Mucosa of descending colon (tissue), 3 donors: ENCODE data around the gene TTLL1. TPM values are rescaled to one million over a fixed set of nuclear protein-coding genes. Genes with fewer than 3 reads are reported as not detected.
A peak's percentile ranks its signal among the peaks of the same experiment; 100 is the strongest.

Experiments used
- ATAC-seq: fragments of 200-7000 bp; cut with Tn5 transposase; one replicate; pipeline ENCODE4 v1.9.1; 2020; ENCODE audit warnings: mild to moderate bottlenecking, moderate library complexity
- DNase-seq, 3 donors: peaks; one replicate each; pipeline ENCODE4 v3.0.0-alpha.2; 2020
- H3K36me3 ChIP-seq: fragments of 200-600 bp; one replicate; pipeline ENCODE4 v1.8.0; 2021; ENCODE audit warnings: low read depth, mild to moderate bottlenecking
- H3K4me1 ChIP-seq: fragments of 200-600 bp; one replicate; pipeline ENCODE4 v1.8.0; 2021; ENCODE audit warnings: low read depth, mild to moderate bottlenecking
- H3K4me3 ChIP-seq: fragments of 200-600 bp; one replicate; pipeline ENCODE4 v1.8.0; 2021; ENCODE audit warnings: mild to moderate bottlenecking
- H3K9me3 ChIP-seq: fragments of 200-600 bp; one replicate; pipeline ENCODE4 v1.8.0; 2021; ENCODE audit warnings: mild to moderate bottlenecking
- intact Hi-C, 2 donors: fragments of 100-400 bp; cut with DNase I in 1 of 2; cut with micrococcal nuclease in 1 of 2; formaldehyde crosslinking; loops; one replicate each; pipeline versions ENCODE4 v1.11.0 to v1.11.1; 2022; cut with DNase I, micrococcal nuclease
- total RNA-seq, 3 donors: library from RNA; stranded (reverse); fragmentation: NEBNext Ultra II Directional in 2 of 3; extraction: Animal tissue kit (Norgen Biotek cat#: 25700) in 2 of 3; gene quantifications; one replicate each; pipeline versions ENCODE4 v1.2.1 to v1.2.4, GENCODE V29; 2021 to 2023
- TF ChIP-seq, protein P1 (sequence below): fragments of 200-600 bp; IDR thresholded peaks from one replicate; pipeline ENCODE4 v1.8.0; 2022; ENCODE audit warnings: antibody characterized with exemption, mild to moderate bottlenecking
- donor health status: DM: no; HTN: no; CAD: no; lungs with moderate emphysema.
- donor health status: DM: no; HTN: no; CAD: no.
- donor health status: DM: no; HTN: yes; CAD: no.

TTLL1 gene
- total RNA-seq, 3 donors from 2014 or later, result 2.0 to 5.7 (median 3.4) TPM

DNA sequence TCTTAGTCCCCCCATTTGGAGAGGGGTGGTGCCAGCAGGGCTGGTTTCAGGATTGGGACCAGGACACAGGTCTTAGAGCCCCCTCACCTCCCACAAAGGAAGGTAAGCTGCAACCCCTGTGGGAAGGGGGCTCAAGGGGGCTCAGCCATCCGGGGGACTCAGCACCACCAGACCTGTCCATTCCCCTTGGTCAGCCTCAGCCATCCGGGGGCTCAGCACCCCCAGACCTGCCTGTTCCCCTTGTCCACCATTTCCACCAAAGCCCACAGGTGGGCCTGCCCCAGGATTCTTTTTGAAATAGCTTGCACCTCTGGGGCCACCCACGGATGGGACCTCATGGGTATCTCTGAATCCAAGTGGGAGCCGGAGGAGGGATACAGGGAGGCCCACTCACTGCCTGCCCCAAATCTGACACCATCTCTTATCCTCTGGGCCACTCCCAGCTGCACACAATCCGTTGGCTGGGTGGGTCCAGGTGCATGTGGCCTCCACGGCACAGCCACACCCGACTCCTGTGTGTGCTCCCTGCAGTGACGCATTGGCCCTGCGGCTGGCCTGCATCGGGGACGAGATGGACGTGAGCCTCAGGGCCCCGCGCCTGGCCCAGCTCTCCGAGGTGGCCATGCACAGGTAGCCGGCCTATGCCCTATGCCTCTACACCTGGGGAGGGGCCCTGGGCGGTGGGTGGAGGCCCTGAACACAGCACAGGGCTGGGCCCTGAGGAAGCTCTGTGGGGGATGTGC lies 38.1 kb upstream of the TTLL1 start:
- intact Hi-C loops, result no loop called here
- Histone ChIP-seq H3K9me3 (no peaks in the 10 kb centered on the region), H3K4me3 (no peak overlapping the region), H3K36me3 (no peaks in the 10 kb centered on the region), H3K4me1 (peaks cover 42% of the 10 kb centered on the region)
- TF ChIP-seq, protein P1, sequence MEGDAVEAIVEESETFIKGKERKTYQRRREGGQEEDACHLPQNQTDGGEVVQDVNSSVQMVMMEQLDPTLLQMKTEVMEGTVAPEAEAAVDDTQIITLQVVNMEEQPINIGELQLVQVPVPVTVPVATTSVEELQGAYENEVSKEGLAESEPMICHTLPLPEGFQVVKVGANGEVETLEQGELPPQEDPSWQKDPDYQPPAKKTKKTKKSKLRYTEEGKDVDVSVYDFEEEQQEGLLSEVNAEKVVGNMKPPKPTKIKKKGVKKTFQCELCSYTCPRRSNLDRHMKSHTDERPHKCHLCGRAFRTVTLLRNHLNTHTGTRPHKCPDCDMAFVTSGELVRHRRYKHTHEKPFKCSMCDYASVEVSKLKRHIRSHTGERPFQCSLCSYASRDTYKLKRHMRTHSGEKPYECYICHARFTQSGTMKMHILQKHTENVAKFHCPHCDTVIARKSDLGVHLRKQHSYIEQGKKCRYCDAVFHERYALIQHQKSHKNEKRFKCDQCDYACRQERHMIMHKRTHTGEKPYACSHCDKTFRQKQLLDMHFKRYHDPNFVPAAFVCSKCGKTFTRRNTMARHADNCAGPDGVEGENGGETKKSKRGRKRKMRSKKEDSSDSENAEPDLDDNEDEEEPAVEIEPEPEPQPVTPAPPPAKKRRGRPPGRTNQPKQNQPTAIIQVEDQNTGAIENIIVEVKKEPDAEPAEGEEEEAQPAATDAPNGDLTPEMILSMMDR, result no peak
- ATAC-seq (peak; percentile 81), DNase-seq (peak; percentile 88 to 92 (median 89))

DNA sequence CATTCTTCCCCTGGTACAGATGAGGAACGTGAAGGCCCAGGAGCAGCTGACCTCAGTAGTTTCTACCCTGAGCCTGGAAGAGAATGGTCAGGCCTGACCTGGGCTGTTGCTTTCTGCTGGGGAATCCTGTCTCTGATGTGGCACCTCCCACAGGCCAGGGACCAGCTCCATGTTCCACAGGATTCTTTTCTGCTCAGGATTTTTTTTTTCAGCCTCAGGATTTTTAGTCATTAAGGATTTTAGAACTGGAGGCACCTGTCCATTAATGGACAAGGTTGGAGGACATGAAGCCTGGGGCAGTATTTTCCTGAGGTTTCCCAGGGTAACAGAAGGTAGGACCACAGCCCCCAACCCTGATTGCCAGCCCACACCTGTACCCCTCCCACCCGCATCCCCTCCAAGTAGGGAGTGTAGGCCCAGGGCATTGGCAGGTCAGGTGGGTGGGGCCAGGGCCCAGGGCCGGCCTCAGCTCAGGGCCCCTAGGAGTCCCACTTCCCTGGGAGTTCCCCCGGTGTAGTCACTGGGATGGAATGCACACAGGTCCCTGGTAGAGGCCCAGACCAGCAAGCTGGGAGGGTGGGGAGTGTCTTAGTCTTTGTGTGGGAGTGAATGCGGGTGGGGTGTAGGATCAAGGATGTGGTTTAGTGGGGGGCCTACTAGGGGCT lies 37.4 kb upstream of the TTLL1 start:
- ATAC-seq, result peak; percentile 64
- no peaks in the 10 kb centered on the region for H3K36me3 ChIP-seq
- TF ChIP-seq, protein P1, result no peak
- H3K4me3 ChIP-seq, result no peak overlapping the region
- H3K4me1 ChIP-seq, result peaks cover 42% of the 10 kb centered on the region
- H3K9me3 ChIP-seq, result no peaks in the 10 kb centered on the region
- intact Hi-C loops, result no loop called here
- DNase-seq, result peak in 2 of 3 donors; percentile 71 to 78

DNA sequence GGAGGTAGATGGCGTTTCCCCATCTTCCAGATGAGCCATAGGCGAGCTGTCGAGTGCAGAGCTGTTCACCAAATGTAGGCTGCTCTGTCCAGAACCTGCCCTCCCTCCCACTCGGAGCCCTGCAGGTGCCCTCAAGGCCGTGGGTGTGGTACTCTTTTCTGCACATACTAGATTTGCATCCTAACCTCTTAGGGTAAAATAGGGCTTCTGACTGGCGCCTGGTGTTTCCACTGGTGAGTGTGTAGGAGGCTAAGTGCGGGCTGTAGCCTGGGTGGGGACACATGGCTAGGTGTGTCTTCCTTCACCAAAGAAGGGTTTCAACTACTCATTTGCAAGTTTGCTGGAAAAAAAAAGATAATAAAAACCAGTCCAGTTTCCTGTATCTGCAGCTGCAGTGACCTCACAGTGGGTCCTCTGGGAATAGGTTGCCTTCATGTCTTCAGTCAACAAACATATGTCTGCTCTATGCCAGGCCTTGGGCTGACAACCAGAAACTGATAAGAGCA lies 29.8 kb upstream of the TTLL1 start:
- TF ChIP-seq, protein P1, result no peak
- Histone ChIP-seq H3K9me3 (no peaks in the 10 kb centered on the region), H3K4me3 (no peak overlapping the region), H3K36me3 (no peaks in the 10 kb centered on the region), H3K4me1 (peaks cover 42% of the 10 kb centered on the region)
- intact Hi-C loops, result no loop called here
- DNase-seq, result peak; percentile 54 to 66 (median 62)
- peak; percentile 53 for ATAC-seq

DNA sequence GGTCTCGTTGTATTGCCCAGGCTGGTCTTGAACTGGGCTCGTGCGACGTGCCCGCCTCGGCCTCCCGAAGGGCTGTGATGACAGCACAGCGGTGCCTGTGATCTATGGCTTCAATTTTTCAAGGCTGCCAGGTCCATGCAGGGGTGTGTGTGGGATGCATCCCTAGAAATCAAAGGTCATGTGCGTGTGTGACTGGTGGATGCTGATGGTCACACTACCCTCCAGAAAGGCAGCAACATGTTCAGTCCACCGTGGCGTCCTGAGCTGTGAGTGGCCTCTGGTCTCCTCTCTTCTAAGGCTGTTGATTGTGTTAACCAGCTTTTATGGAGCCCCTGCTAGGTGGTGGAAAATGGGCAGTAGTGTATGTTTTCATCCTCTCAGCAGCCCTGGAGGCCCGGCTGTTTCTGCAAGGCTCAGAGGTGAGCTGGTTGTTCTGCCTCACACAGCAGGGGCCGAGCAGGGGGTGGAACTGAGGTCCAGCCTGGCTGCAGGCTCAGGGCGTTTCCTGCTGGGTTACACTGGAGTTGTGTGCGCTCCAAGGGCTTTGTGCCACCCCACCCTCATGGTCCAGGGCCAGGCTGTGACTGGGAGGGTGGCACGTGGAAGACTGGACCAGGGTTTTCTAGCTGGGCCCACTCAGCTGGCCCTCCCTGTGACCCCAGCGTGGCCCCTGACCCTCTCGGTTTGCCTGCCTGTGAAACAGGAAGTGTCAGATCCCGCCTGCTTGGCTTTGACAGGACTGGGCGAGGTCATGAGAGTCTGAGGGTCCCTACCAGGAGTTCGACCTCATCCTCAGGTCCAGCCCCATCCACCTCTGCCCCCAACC lies 29.0 kb upstream of the TTLL1 start:
- ATAC-seq (peak; percentile 63), DNase-seq (peak; percentile 66 to 79 (median 78))
- H3K4me1 ChIP-seq, result peaks cover 47% of the 10 kb centered on the region
- intact Hi-C loops, result no loop called here
- no peaks in the 10 kb centered on the region for H3K36me3 ChIP-seq
- no peaks in the 10 kb centered on the region for H3K9me3 ChIP-seq
- H3K4me3 ChIP-seq, result no peak overlapping the region
- TF ChIP-seq, protein P1, result no peak

DNA sequence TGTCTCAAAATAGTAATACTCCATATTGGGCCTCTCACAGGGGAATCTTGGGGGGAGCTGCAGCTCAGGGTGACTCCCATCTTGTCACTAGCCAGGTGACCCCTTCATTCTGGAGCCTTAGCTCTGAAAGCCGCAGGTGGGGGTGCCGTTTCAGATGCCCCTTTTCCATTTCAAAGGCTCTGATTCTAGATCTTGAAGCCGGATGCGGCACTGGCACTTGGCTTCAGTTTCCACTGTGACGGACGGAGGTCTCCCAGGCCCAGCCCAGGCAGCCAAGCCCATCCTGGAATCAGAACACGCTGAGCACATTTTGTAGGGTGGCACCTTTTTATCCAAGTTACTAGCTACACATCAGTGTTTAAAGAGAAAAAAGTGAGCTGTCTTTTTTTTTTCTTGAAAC lies 27.7 kb upstream of the TTLL1 start:
- Histone ChIP-seq H3K9me3 (no peaks in the 10 kb centered on the region), H3K4me3 (no peak overlapping the region), H3K4me1 (peaks cover 44% of the 10 kb centered on the region), H3K36me3 (no peaks in the 10 kb centered on the region)
- DNase-seq (no peak), ATAC-seq (no peak)
- TF ChIP-seq, protein P1, result no peak
- intact Hi-C loops, result no loop called here
